HG03066 (cell line): ENCODE data around the gene ANKRD52.
A peak's percentile ranks its signal among the peaks of the same experiment; 100 is the strongest.
"Not testable (repeated sequence)": the region's sequence is repeated elsewhere in the genome, so short reads cannot be mapped to it uniquely, and the experiment has no call there.

Source experiments
- ATAC-seq: cut with Tn5 transposase; IDR thresholded peaks from one replicate; pipeline ENCODE4 v1.9.1; 2021; ENCODE audit warnings: low read depth; ENCODE audit not compliant: unreplicated experiment

ANKRD52 gene

DNA sequence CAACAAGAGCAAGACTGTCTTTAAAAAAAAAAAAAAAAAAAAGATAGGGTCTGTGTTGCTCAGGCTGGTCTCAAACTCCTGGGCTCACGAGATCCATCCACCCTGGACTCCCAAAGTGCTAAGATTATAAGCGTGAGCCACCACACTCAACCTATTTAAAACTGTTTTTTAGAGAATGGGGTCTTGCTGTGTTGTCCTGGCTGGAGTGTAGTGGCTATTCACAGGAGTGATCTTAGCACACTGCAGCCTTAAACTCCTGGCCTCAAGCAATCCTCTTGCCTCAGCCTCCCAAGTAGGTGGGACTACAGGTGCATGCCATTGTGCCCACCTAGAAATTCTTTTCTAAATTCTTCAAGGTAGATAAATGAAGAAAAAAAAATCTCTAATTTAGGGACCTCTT, 16.1 kb upstream of the ANKRD52 start:
- no peak for ATAC-seq

GRCh38 chr12:56272468-56272867, 14.3 kb upstream of the ANKRD52 start:
- not testable (repeated sequence) for ATAC-seq

DNA sequence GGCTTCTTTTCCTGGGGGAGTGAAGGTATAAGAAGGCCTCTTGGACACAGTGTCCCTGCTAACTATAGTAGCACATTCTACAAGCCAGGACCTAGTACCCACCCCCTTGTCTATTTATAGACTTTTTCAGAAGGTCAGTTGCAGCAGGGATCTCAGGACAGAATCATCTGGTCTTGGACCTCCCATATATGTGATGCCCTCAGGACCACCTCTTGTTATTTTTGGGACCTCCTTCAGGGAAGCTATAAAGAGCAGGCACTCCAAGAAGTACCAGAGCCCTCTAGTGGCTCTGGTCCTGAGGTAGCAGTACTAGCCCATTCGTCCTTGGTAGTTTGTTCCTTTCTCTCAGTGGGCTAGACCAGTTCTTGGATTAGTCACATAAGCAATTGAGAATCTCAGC, 12.8 kb upstream of the ANKRD52 start:
- ATAC-seq: no peak

DNA sequence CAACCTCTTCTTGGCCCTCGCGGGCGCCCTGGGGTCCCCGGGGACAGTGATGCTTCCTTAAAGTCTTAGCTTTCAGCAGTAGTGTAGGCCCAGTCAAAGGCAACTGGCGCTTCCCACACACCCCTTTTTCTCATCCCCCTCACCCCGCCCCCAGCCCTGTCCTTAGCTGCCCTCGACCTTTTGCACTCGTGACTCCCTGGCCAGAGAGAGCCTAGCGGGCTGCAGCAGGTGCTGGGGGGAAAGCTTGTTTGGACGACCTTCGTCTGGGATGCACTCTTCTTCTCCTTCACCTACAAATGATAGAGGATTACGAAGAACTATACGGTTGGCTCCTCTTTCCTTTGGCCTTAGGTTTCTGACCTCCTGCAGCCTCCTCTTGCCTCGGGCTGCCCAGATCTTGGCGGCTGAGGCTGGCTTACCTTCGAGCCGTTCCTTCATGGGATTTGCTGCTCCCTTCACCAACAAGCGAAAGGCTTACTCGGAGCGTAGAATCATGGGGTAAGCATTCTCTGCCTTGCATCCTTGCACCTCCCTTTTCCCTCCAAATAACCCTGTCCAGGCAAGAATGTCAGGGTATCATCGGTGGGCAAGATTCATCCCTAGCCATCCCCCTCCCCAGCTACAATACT, 9.4 kb upstream of the ANKRD52 start:
- peak; percentile 25 for ATAC-seq

- peak; percentile 78 for ATAC-seq
These were observed 8.7 kb upstream of the ANKRD52 start, which contains the start of gene COQ10A for GRCh38 chr12:56266693-56267442. COQ10A (plus strand) TSS chr12:56266942; CDS start chr12:56267119, 177 bp downstream.

DNA sequence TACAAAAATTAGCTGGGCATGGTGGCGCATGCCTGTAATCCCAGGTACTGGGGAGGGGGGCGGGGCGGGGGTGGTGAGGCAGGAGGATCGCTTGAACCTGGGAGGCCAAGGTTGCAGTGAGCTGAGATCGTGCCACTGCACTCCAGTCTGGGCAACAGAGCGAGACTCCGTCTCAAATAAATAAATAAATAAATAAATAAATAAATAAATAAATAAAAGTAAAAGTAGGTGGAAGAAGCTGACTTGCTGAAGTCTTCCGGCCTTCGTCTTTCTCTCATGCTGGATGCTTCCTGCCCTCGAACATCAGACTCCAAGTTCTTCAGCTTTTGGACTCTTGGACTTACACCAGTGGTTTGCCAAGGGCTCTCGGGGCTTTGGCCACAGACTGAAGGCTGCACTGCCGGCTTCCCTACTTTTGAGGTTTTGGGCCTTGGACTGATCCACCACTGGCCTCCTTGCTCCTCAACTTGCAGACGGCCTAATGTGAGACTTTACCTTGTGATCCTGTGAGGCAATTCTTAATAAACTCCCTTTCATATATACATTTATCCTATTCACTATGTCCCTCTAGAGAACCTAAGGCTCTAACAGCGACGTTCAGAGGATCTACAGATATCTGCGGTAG, 8.0 kb upstream of the ANKRD52 start:
- ATAC-seq: not testable (repeated sequence)

- ATAC-seq: not testable (repeated sequence)
These were observed 4.8 kb upstream of the ANKRD52 start for GRCh38 chr12:56262955-56263354.

DNA sequence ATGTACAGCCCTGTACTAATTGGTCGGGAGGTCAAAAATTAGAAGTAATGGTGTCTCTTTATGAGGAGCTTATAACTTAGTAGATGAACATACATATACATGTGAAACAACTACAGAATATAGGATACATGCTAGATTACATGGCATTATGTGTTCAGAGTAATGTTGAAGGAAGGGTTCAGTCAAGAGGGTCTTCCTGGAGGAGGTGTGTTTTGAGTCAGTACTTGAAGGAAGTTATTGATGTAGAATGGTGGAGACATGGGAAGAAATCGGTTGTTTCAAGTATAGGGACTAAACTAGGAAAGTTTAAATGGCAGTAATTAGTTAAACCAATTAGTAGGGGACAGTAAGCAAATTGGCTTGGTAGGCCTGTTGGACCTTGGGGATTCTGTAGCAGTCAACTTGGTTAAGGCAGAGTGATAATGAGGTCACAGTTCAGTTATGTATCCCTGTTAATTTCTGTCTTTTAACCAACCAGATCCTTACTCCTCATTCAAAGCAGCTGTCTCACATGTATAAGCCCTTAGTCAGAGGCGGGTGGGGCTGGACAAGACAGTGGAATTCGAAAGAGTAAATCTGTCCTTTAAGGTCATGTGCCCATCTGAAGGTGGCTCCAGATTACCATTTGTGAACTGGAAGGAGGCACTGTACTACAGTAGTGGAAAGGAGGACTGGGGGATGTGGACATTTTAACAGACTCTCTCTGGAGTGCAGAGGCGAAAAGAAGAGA, 3.5 kb upstream of the ANKRD52 start:
- ATAC-seq: no peak

- no peak for ATAC-seq
These were observed 2.7 kb upstream of the ANKRD52 start for GRCh38 chr12:56260921-56261320.

GRCh38 chr12:56260380-56260779, 2.2 kb upstream of the ANKRD52 start:
- ATAC-seq: no peak

- ATAC-seq: no peak
These were observed 618 bp upstream of the ANKRD52 start for GRCh38 chr12:56258820-56259183.

DNA sequence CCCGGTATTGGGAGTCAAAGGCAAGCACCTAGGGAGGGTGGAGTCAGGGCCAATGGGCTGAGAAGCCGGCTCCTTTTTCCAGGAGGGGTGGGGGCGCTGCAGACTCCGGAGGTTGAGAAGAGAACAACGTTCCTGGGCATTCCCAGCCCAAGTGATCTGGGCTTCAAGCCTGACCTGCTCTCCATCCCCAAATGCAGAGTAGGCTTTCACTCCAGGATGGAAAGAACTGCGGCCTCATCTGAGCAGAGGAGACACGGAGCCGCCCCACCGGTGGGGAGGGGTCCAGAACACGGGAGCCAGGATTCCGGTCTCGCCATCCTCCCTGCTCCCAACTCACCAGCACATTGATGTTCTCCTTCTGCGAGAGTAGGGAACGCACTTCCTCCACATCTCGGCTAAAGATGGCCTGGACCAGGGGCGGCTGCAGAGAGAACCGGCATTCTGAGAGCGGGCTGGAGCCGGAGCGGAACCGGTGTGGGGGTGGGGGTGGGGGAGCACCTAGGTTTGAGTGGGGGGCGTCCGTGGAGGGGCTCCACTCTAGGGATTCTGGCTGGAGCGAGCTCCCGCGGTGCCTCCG, 605 bp downstream of the ANKRD52 start:
- ATAC-seq: no peak

DNA sequence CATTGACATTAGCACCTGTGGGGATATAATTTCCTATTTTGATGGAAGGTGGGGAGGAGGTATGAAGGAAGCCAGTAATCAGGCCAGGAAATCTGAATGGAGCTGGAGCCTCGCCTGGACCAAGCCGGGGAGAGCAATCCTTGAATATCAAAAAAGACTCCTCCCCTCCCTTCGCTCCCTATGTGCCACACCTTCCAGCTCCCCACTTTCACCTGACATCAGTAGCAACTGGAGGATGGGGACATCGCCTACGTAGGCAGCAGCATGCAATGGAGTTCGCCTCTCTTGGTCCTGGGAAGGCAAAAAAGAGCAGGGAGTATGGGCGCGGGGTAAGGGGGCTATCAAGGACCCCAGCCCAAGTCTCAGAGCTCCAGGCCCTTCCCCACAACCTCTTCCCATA, 1.1 kb downstream of the ANKRD52 start:
- no peak for ATAC-seq

- no peak for ATAC-seq
These were observed 1.7 kb downstream of the ANKRD52 start for GRCh38 chr12:56256326-56256960.

GRCh38 chr12:56255671-56256070, 2.5 kb downstream of the ANKRD52 start:
- ATAC-seq: no peak

DNA sequence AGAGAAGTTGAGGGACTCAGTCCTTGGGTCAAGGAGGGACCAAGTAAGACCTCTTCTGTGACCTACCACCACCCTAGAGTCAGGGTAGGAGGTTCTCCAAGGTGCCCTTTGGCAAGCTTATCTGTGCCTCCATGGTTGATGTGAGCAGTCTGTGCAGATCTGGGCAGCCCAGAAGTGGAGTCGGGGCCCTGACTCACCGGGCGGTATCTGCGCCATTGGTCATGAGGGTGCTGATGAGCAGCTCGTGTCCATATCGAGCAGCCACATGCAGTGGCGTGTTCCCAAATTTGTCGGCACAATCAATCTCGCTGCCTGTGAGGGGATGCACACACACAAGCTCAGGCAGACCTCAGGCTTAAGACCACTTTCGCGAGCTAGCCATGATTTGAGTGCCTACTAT, 5.1 kb downstream of the ANKRD52 start:
- no peak for ATAC-seq

- no peak for ATAC-seq
These were observed 5.5 kb downstream of the ANKRD52 start for GRCh38 chr12:56252649-56253048.

- no peak for ATAC-seq
These were observed 9.5 kb downstream of the ANKRD52 start for GRCh38 chr12:56248711-56249110.

GRCh38 chr12:56247923-56248322, 10.3 kb downstream of the ANKRD52 start:
- ATAC-seq: no peak

- no peak for ATAC-seq
These were observed 13.7 kb downstream of the ANKRD52 start for GRCh38 chr12:56244494-56244893.
